Thoracic aorta (tissue), 2 donors: ENCODE data around the gene PRKCA. TPM values are rescaled to one million over a fixed set of nuclear protein-coding genes. Genes with fewer than 3 reads are reported as not detected.

ENCODE experiments used
- ATAC-seq: fragments of 150-250 bp; one replicate; pipeline ENCODE4 v1.8.0; 2017; ENCODE audit warnings: low read depth; ENCODE audit not compliant: insufficient number of reproducible peaks, low FRiP score
- DNase-seq: peaks from one replicate; pipeline ENCODE4 v3.0.0-alpha.2; 2020; ENCODE audit warnings: low spot score
- H3K27ac ChIP-seq, 2 donors: fragments of 200-600 bp; sonication (generic); 1 replicate in 1 of 2; 2 replicates in 1 of 2; pipeline ENCODE4 v1.5.1; 2016; ENCODE audit warnings: mild to moderate bottlenecking in 2 of 2, moderate library complexity in 2 of 2
- H3K27me3 ChIP-seq: fragments of 200-600 bp; sonication (generic); replicated peaks from 2 replicates; pipeline ENCODE4 v1.6.0; 2016; ENCODE audit warnings: mild to moderate bottlenecking; ENCODE audit not compliant: insufficient read depth
- H3K36me3 ChIP-seq: fragments of 200-600 bp; sonication (generic); one replicate; pipeline ENCODE4 v1.5.1; 2016
- H3K4me1 ChIP-seq, 2 donors: fragments of 200-600 bp; sonication (generic); 1 replicate in 1 of 2; 2 replicates in 1 of 2; pipeline versions ENCODE4 v1.5.1 to v1.6.0; 2016; ENCODE audit warnings: low read depth in 2 of 2, mild to moderate bottlenecking in 1 of 2; ENCODE audit not compliant: control insufficient read depth in 1 of 2
- H3K4me3 ChIP-seq: fragments of 200-600 bp; sonication (generic); 2 replicates; pipeline ENCODE4 v1.5.1; 2016; ENCODE audit warnings: mild to moderate bottlenecking
- H3K9me3 ChIP-seq: fragments of 200-600 bp; sonication (generic); 2 replicates; pipeline ENCODE4 v1.5.1; 2016
- CTCF ChIP-seq: fragments of 200-600 bp; sonication (generic); IDR thresholded peaks from one replicate; pipeline ENCODE4 v1.5.1; 2019; ENCODE audit warnings: antibody characterized with exemption
- total RNA-seq, 2 donors: library from RNA; depleted of rRNA; stranded (reverse); fragments of >200 nt; gene quantifications; one replicate each; pipeline versions ENCODE4 v1.1.0 to v1.2.3, GENCODE V29; 2016

PRKCA gene
- total RNA-seq, 2 donors from 2014 or later, result 9.1 to 11.6 TPM

GRCh38 chr17:66819466-66819865 is 517.1 kb downstream of the PRKCA start:
- Histone ChIP-seq H3K27me3 (no peaks in the 10 kb centered on the region), H3K9me3 (no peaks in the 10 kb centered on the region), H3K4me3 (no peak overlapping the region), H3K4me1 (no peaks in the 10 kb centered on the region), H3K27ac (no peak overlapping the region), H3K36me3 (no peaks in the 10 kb centered on the region)
- DNase-seq (no peak), ATAC-seq (no peak)
- TF ChIP-seq CTCF, result no peak

GRCh38 chr17:66822009-66822408 is 519.6 kb downstream of the PRKCA start:
- Histone ChIP-seq H3K27ac (no peak overlapping the region), H3K4me1 (no peaks in the 10 kb centered on the region), H3K4me3 (no peak overlapping the region), H3K27me3 (no peaks in the 10 kb centered on the region), H3K36me3 (no peaks in the 10 kb centered on the region), H3K9me3 (no peaks in the 10 kb centered on the region)
- TF ChIP-seq CTCF, result no peak
- ATAC-seq (no peak), DNase-seq (no peak)

- no peak for TF ChIP-seq CTCF
- H3K4me1 ChIP-seq, result no peaks in the 10 kb centered on the region
- no peaks in the 10 kb centered on the region for H3K9me3 ChIP-seq
- DNase-seq (no peak), ATAC-seq (no peak)
- H3K27ac ChIP-seq, result no peak overlapping the region
- no peaks in the 10 kb centered on the region for H3K27me3 ChIP-seq
- no peaks in the 10 kb centered on the region for H3K36me3 ChIP-seq
- no peak overlapping the region for H3K4me3 ChIP-seq
Observed at GRCh38 chr17:66826856-66827255, 524.4 kb downstream of the PRKCA start.

GRCh38 chr17:66829386-66829864 is 527.0 kb downstream of the PRKCA start:
- Histone ChIP-seq H3K27ac (no peak overlapping the region), H3K4me3 (no peak overlapping the region), H3K36me3 (no peaks in the 10 kb centered on the region), H3K27me3 (no peaks in the 10 kb centered on the region), H3K9me3 (no peaks in the 10 kb centered on the region), H3K4me1 (no peaks in the 10 kb centered on the region)
- ATAC-seq (no peak), DNase-seq (no peak)
- no peak for TF ChIP-seq CTCF

- DNase-seq (no peak), ATAC-seq (no peak)
- Histone ChIP-seq H3K27me3 (no peaks in the 10 kb centered on the region), H3K4me1 (no peaks in the 10 kb centered on the region), H3K9me3 (no peaks in the 10 kb centered on the region), H3K36me3 (no peaks in the 10 kb centered on the region), H3K4me3 (no peak overlapping the region), H3K27ac (no peak overlapping the region)
- TF ChIP-seq CTCF, result no peak
Observed at GRCh38 chr17:66829883-66830282, 527.5 kb downstream of the PRKCA start.
